Measurements from ENCODE around the gene UBE2N.

The UBE2N gene

GRCh38 chr12:93361151-93361919 is 80.4 kb downstream of the UBE2N start:
- Histone ChIP-seq H2AFZ (ENCODE audit: low read depth, low read length) (no peak overlapping the region), H3K4me3 (ENCODE audit: low read length) (no peak overlapping the region), H3K36me3 (ENCODE audit: insufficient read depth, low read length) (no peaks in the 10 kb centered on the region), H3K4me1 (ENCODE audit: insufficient read depth, low read length) (no peaks in the 10 kb centered on the region), H3K9me3 (ENCODE audit: low read length) (no peaks in the 10 kb centered on the region), H3K27me3 (ENCODE audit: insufficient read depth, low read length) (no peaks in the 10 kb centered on the region)

DNA sequence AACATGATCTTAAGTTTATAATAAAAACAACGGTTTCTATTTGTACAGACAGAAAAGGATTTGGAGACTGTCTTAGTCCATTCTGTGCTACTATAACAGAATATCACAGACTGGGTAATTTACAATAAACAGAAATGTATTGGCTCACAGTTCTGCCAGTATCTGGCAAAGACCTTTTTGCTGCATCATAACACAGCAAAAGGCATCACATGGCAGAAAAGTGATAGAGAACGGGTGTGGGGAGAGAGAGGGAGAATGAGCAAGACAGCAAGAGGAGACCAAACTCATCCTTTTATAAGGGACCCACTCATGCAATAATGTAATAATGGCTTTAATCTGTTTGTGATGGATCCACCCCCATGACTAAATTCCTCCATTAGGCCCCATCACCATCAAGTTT is 81.1 kb downstream of the UBE2N start:
- Histone ChIP-seq H3K9me3 (ENCODE audit: low read length) (no peaks in the 10 kb centered on the region), H3K27me3 (ENCODE audit: insufficient read depth, low read length) (no peaks in the 10 kb centered on the region), H3K4me1 (ENCODE audit: insufficient read depth, low read length) (no peaks in the 10 kb centered on the region), H3K4me3 (ENCODE audit: low read length) (no peak overlapping the region), H2AFZ (ENCODE audit: low read depth, low read length) (no peak overlapping the region), H3K36me3 (ENCODE audit: insufficient read depth, low read length) (no peaks in the 10 kb centered on the region)

GRCh38 chr12:93358821-93359220 is 82.9 kb downstream of the UBE2N start:
- Histone ChIP-seq H3K36me3 (ENCODE audit: insufficient read depth, low read length) (no peaks in the 10 kb centered on the region), H3K4me3 (ENCODE audit: low read length) (no peak overlapping the region), H3K4me1 (ENCODE audit: insufficient read depth, low read length) (no peaks in the 10 kb centered on the region), H2AFZ (ENCODE audit: low read depth, low read length) (no peak overlapping the region), H3K9me3 (ENCODE audit: low read length) (no peaks in the 10 kb centered on the region), H3K27me3 (ENCODE audit: insufficient read depth, low read length) (no peaks in the 10 kb centered on the region)

DNA sequence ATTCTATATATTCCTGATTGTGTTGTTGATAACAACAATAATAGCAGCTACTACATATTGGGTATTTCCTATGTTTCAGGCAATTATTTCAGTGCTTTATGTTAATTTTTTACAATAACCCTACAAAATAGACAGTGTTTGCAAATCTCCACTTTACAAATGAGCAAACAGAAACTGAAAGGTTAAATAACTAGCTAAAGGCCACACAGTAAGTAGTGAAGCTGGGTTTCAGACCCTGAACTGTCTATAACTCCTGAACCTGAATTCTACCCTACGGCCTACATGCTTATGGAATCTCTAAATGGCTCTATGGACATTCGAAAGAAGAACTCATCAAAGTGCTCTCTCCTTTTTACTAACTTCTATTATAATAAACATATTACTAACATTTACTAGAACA is 83.7 kb downstream of the UBE2N start:
- Histone ChIP-seq H3K9me3 (ENCODE audit: low read length) (no peaks in the 10 kb centered on the region), H3K36me3 (ENCODE audit: insufficient read depth, low read length) (no peaks in the 10 kb centered on the region), H3K4me3 (ENCODE audit: low read length) (no peak overlapping the region), H2AFZ (ENCODE audit: low read depth, low read length) (no peak overlapping the region), H3K4me1 (ENCODE audit: insufficient read depth, low read length) (no peaks in the 10 kb centered on the region), H3K27me3 (ENCODE audit: insufficient read depth, low read length) (no peaks in the 10 kb centered on the region)

DNA sequence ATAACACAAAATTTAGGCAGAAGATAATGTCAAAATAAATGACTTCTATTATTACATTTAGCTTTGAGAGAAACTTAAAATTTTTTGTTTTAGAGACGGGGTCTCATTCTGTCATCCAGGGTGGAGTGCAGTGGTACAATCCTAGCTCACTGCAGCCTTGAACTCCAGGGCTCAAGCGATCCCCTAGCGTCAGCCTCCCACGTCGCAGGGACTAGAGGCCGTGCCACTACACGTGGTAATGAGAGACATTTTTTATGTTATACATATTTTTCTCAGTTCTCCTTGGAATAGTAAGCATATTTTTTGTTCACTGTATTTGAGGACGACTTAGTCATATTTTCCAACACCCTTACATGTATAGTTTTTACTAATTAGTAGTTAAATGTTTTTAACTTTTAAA is 85.5 kb downstream of the UBE2N start:
- Histone ChIP-seq H3K9me3 (ENCODE audit: low read length) (no peaks in the 10 kb centered on the region), H3K4me1 (ENCODE audit: insufficient read depth, low read length) (no peaks in the 10 kb centered on the region), H2AFZ (ENCODE audit: low read depth, low read length) (no peak overlapping the region), H3K4me3 (ENCODE audit: low read length) (no peak overlapping the region), H3K27me3 (ENCODE audit: insufficient read depth, low read length) (no peaks in the 10 kb centered on the region), H3K36me3 (ENCODE audit: insufficient read depth, low read length) (no peaks in the 10 kb centered on the region)
